A673 (cell line): ENCODE data around the gene MVB12A.

Source experiments
- EZH2 ChIP-seq: fragments of 200-600 bp; sonication (generic); IDR thresholded peaks from 2 replicates; pipeline ENCODE4 v1.6.1; 2017; ENCODE audit warnings: borderline replicate concordance, low read depth, mild to moderate bottlenecking, mixed read lengths, antibody characterized with exemption, low read length; ENCODE audit not compliant: poor library complexity, severe bottlenecking
- TF ChIP-seq, protein P1 (sequence below): fragments of 300-800, 200-600 bp; sonication (generic); conservative IDR thresholded peaks from 2 replicates; pipeline ENCODE4 v1.5.1; 2017; ENCODE audit warnings: low read depth, mild to moderate bottlenecking, antibody characterized with exemption, low read length, moderate library complexity, mixed read lengths

DNA sequence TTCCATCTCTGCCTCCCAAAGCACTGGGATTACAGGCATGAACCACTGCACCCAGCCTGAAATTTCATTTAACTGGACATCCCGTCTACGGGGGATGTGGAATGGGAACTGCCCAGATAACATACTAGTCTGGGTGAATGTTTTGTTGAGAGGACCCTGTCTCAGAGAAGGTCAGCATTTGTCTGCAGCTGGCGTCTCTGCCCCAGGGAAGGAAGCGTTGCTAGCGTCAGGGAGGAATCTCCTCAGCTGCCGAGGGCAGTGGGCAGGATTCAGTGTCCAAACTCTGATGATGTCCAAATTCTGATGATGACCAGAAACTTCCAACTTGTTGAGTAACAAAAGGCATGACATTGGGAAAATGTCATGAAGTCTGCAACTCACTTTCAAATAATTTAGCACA, 37.8 kb downstream of the MVB12A start:
- TF ChIP-seq, protein P1, sequence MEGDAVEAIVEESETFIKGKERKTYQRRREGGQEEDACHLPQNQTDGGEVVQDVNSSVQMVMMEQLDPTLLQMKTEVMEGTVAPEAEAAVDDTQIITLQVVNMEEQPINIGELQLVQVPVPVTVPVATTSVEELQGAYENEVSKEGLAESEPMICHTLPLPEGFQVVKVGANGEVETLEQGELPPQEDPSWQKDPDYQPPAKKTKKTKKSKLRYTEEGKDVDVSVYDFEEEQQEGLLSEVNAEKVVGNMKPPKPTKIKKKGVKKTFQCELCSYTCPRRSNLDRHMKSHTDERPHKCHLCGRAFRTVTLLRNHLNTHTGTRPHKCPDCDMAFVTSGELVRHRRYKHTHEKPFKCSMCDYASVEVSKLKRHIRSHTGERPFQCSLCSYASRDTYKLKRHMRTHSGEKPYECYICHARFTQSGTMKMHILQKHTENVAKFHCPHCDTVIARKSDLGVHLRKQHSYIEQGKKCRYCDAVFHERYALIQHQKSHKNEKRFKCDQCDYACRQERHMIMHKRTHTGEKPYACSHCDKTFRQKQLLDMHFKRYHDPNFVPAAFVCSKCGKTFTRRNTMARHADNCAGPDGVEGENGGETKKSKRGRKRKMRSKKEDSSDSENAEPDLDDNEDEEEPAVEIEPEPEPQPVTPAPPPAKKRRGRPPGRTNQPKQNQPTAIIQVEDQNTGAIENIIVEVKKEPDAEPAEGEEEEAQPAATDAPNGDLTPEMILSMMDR, result no peak
- no peak for TF ChIP-seq EZH2
